Retina (tissue), 1 donor: ENCODE data around the gene UGT1A5.
"Not testable (repeated sequence)": the region's sequence is repeated elsewhere in the genome, so short reads cannot be mapped to it uniquely, and the experiment has no call there.

ENCODE experiments used
- DNase-seq: peaks from one replicate; pipeline ENCODE4 v3.0.0-alpha.2; 2016

The UGT1A5 gene

DNA sequence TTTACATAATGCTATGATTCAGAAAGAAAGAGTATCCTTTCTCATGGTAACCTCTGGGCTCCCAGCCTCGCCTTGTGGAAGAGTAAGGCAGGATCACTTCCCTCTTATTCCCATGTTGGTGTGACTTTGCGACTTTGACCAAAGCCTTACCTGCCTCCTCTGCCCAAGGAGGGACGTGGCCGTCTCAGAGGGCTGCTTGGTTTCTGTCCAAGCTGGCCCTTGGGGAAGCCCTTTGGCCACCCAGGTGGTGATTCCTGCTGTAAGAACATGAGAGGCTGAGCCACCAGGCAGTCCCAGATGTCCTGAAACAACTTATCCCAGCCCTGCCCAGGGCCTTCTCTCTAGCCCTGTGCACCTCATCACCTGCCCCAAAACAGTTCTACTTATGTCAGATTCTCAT, 14.0 kb upstream of the UGT1A5 start:
- DNase-seq: no peak

DNA sequence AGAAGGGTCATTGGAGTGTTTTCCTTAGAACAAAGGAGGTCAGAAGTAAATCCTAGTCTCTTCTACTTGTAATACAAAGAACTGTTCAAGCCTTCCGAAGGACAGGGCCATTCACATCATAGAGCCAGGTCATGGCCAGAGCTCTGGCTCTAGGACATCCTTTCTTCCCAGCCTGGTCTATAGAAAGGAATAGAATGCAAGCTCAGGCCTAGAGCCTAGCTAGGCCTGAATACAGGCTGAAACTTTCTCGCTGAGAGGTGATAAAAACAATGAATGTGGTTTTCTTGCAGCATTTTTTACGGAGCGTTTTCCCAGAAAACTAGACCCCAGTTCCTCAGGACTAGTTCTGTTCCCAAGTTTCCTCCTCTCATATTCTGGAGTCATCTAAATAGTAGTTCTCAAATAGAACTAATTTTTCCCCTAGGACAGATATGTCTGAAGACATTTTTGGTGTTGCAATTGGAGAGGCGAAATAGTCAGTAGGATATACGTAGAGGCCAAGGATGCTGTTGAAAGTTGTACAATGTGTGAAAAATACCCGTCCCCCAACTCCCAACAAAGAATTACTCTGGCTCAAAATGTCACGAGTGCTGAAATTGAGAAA, 13.2 kb upstream of the UGT1A5 start:
- DNase-seq: no peak

DNA sequence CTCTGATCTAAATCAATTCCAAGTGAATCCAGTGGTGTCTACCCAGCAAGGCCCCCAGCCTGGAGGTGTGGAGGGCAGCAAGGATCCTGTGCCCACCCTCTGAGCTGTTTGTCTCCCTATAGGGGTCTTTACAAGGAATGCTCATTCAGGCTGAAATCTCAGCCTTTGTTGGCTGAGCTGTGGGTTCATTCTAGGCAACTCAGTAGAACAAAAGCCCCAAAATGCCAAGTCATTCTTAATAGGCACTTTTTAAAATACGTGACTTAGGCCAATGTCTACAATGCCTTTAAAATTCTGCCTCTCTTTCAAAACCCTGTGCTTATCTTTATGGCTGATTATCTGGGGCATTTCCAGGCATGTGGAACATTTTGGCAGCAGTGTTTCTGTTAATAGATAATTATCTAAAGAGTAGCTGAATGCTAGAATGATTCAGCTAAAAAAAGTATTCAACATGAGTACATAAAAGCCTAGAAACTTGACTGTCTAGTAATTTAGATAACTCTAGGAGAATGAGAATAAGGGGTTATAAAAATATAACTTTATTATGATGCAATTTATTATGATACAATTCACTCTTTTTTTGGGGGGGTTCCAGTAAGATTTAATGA, 12.6 kb upstream of the UGT1A5 start:
- peak; percentile 34 for DNase-seq

DNA sequence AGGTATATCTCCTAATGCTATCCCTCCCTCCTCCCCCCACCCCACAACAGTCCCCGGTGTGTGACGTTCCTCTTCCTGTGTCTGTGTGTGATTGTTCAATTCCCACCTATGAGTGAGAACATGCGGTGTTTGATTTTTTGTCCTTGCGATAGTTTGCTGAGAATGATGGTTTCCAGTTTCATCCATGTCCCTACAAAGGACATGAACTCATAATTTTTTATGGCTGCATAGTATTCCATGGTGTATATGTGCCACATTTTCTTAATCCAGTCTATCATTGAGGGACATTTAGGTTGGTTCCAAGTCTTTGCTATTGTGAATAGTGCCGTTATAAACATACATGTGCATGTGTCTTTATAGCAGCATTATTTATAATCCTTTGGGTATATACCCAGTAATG, 11.9 kb upstream of the UGT1A5 start:
- not testable (repeated sequence) for DNase-seq

DNA sequence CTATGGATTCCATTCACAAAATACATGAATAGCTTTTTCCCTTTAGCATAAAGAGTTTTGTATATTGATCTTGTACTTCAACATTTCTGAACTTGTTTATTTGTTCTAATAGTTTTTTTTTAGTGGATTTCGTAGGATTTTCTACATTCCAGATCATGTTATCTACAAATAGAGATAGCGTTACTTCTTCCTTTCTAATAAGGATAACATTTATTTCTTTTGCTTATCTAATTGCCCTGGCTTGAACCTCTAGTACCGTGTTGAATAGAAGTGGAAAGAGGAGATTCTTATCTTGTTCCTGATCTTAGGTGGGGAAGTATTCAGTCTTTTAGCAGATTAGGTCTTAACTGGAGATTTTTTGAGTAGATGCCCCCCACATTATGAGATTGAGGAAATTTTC, 10.5 kb upstream of the UGT1A5 start:
- DNase-seq: no peak

DNA sequence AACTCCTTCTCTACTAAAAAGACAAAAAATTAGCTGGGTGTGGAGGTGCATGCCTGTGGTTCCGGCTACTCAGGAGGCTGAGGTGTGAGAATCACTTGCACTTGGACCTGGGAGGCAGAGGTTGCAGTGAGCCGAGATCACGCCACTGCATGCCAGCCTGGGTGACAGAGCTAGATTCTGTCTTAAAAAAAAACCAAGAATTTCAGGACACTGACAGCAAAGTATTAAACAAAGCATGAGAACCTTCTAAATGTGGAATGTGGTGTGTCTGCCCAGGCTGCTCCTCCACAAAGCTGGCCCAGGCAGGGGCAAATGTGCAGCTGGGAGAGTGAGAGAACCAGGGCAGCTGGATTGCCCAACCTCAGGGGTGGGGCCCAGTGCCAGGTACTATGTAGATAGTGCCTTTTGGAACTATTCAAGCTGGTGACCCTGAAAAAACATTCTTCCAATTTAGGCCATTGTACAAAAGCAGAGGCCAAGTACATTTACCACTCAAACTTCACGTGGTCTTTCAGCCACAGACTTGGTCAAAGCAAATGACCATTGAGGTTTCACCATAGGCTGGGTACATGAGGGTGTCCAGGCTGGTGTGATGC, 6.7 kb upstream of the UGT1A5 start:
- DNase-seq: no peak

DNA sequence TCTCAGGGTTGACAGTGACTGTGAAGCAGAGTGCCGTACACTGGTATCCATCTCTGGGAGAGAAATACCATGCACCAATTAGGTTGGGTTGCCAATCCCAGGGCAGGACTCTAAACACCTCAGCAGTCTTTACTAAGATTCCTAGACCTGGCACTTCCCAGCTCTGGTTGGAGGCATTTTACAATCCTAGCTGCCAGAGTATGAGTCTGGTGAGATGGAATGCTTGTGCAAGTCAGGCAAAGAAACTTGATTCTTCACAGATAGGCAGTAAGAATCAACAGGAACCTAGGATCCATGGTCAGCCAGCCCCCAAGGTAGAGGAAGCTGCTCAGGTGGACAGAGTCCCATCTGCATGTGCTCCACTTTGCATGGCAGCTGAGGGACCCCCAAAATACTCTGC, 6.0 kb upstream of the UGT1A5 start:
- no peak for DNase-seq

DNA sequence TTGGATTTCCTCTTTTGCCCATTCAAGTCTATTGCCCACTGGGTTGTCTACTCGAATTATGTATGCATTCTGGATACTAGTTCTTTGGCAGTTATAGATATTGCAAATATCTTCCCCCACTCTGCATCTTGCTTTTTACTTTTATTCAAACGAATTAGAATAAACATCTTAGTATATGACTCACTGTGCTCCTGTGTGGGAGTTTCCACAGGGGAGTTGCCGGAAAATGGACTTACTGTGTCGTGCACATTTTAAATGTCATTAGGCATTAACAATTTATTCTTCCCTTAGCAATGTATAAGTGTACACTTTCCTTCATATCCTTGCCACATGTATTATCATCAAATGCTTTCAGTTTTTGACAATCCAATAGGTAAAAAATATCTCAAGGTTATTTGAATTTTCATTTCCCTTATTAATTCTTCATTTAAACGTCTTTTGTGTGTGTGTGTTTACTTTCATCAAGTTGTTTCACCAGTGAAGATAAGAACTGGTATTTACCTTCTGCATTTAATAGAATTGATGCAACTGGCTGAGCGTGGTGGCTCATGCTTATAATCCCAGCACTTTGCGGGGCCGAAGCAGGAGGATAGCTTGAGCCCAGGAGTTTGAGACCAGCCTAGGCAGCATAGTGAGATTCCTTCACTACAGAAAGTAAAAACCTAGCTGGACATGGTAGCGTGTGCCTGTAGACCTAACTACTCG, 4.6 kb upstream of the UGT1A5 start:
- peak; percentile 12 for DNase-seq

DNA sequence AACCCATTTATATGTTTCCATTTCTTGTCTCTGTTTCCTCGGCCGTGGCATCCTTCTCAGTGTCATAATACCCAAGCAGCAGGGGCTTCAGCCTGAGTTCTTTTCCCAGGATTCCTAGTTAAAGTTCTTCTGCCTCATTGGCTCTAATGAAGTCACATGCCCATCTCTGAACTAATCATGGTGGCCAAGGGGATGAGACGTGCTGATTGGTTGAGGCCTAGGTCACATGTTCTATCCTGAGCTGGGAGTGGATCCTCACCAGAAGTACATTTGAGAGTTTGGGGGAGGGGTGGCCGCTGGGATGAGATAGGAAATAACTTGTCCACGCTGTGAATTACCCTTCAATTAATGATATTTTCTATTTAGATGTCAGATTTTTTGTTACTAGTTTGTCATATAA, 3.8 kb upstream of the UGT1A5 start:
- no peak for DNase-seq

DNA sequence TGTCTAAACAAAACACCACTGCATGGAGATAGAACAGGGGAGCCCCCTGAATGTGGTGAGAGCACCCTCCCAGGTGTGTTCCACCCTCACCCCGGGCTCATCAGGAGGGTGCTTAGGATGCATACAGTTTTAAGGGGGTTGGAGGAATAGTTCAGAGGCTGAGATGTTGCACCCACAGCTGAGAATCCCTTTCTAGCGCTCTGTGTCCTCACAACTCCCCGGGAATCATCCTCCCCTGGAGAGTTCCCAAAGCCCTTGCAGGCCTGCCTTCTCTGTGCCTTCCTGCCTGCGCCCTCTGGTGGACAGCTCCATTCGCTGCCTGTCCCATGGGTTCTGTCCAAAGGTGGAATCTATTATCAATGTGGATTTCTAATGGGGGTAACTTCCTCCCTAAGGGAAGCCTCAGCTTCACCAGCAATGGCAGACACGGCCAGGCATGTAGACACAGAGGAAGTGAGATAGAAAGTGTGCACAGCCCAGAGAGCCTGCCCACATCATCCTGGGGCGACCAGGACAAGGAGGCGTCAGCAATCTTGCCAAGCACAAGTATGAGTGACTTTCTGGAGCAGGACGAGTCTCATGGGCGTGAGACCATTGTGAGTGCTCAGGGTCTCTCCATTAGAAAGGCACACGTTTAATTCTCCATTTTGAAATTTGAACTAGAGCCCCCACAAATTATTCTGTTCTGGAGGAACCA, 1.2 kb upstream of the UGT1A5 start:
- peak; percentile 57 for DNase-seq

DNA sequence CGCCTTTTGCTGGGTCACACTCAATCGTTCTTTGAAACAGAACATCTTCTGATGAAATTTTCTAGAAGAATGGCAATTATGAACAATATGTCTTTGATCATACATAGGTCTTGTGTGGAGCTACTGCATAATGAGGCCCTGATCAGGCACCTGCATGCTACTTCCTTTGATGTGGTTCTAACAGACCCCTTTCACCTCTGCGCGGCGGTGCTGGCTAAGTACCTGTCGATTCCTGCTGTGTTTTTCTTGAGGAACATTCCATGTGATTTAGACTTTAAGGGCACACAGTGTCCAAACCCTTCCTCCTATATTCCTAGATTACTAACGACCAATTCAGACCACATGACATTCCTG, 532 bp downstream of the UGT1A5 start:
- no peak for DNase-seq

DNA sequence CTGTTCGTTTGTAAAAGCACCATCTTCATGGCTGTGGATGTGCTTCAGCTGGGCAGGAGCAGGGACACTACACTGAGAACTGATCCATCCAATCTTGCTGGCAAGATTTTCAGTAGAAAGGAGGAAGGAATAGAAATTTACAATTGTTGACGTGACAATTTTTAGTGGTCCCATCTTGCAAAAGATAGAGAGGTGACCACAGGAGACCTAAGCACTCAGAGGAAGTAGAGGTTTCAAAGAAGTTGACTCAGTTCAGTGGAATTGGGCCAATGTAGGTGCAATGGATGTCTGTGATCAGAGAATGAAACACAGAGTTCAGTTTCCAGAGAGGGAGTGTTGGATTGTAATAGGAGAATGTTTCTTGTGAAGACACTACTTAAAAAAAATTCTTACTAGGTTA, 1.4 kb downstream of the UGT1A5 start:
- DNase-seq: no peak

DNA sequence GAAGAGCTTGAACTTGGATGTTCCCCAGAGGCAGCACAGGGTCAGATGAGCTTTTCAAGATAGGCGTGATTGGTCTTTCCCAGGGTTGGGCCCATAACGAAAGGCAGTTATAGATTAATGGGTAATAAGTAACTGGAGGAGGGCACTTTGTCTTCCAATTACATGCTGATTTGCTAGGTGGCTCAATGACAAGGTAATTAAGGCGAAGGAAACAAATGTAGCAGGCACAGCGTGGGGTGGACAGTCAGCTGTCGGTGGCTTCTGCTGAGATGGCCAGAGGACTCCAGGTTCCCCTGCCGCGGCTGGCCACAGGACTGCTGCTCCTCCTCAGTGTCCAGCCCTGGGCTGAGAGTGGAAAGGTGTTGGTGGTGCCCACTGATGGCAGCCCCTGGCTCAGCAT, 5.8 kb downstream of the UGT1A5 start, which contains the start of gene UGT1A4:
Gene UGT1A4 (plus strand): TSS at position 185 of the 400 bp plus-strand sequence. CDS start 85 bp downstream, at position 270.
- no peak for DNase-seq

DNA sequence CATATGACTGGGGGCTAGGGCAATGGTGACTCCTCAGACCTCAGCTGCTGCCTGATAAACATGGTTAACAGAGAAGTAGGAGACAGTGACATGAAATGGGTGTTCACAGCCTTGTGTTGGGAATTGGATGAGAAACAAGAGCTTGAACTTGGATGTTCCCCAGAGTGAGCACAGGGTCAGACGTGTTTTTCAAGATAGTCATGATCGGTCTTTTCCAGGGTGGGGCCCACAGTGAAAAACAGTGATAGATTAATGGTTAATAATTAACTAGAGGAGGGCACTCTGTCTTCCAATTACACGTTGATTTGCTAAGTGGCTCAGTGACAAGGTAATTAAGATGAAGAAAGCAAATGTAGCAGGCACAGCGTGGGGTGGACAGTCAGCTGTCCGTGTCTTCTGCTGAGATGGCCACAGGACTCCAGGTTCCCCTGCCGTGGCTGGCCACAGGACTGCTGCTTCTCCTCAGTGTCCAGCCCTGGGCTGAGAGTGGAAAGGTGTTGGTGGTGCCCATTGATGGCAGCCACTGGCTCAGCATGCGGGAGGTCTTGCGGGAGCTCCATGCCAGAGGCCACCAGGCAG, 16.1 kb downstream of the UGT1A5 start, which contains the start of gene UGT1A3:
Gene UGT1A3 (plus strand): TSS at position 320 of the 579 bp plus-strand sequence. CDS start 85 bp downstream, at position 405.
- DNase-seq: no peak

DNA sequence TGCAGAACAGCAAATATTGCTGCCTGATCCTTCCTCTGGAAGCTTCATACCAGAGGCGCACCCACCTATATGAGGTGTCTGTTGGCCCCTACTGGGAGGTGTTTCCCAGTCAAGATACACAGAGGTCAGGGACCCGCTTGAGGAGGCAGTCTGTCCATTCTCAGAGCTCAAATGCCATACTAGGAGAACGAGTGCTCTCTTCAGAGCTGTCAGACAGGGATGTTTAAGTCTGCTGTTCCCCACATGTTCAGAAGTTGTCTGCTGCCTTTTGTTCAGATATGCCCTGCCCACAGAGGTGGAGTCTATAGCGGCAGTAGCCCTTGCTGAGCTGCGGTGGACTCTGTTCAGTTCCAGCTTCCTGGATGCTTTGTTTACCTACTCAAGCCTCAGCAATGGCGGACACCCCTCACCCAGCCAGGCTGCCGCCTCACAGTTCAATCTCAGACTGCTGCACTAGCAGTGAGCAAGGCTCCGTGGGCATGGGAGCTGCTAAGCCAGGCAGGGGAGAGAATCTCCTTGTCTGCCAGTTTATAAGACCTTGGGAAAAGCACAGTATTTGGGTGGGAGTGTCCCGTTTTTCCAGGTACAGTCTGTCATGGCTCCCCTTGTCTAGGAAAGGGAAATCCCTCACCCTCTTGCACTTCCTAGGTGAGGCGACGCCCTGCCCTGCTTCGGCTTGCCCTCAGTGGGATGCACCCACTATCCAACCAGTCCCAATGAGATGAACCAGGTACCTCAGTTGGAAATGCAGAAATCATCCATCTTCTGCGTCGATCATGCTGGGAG, 24.4 kb downstream of the UGT1A5 start:
- not testable (repeated sequence) for DNase-seq

DNA sequence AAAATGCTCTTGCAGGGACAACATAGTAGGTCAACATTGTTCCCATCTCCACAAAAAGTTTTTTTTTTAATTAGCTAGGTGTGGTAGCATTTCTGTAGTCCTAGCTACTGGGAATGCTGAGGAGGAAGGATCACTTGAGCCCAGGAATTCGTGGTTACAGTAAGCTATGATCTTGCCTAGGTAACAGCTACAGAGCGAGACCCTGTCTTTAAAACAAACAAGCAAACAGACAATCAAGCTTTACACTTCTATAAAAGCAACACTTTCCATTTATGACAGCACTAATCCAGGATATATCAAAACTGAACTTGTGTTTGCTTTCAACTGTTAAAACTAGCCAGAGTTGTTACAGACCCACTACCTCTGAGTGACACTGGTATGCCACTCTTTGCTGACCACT, 28.2 kb downstream of the UGT1A5 start:
- DNase-seq: no peak

DNA sequence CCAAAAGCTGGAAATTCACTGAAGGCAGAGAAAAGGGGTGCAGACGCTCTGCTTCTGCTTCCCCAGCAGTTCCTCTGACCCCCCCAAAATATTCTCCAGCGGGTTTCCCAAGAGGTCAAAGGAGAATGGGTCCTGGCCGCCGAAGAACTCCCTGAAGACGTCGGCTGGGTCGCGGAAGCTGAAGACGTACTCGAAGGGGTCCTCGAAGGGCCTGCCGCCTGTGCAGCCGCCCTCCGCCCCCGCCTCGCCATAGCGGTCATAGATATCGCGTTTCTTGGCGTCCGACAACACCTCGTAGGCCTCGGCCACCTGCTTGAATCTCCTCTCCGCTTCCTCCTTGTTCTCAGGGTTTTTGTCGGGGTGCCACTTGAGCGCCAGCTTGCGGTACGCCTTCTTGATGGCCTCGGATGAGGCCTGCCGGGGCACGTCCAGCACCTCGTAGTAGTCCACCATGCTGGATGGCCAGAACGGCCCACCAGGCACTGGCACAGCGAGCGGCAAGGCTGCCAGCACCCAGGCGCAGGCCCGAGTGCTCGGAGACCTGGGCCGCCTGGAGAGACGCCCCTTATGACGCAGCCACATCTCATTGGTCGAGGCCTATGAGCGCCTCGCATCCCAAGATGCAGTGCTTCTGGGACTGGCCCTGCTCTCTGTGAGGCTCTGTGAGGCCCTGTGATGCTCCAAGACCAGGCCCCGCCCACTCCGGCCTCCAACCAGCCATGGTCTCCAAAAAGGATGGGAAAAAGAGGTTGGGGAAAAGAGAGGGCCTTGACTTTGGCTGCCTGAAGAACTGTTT, 31.0 kb downstream of the UGT1A5 start:
- no peak for DNase-seq

DNA sequence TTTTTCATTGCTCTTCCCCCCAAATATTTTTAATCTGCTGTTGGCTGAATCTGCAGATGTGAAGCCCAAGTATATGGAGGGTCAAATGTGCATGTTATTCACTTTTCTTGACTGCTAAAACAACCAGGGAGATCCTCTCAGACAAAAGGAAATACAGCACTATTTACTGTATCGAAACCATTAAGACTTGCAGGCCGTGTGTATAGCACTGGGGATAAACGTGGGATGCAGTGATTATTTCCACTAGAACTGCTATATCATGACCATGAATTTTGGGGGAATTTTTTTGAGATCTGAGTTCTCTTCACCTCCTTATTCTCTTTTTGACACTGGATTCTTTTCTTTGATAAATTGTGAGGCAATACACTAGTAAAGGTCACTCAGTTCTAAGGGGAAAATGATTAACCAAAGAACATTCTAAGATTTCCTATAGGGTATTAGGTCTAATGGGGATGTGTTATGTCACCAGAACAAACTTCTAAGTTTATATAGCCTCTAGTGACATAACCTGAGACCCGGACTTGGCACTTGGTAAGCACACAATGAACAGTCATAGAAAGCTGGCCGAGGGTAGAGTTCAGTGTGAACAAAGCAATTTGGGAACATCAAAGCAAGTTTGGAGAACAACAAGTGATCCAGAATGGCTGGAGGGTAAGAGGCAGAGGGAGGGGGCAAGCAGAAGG, 32.5 kb downstream of the UGT1A5 start:
- no peak for DNase-seq

DNA sequence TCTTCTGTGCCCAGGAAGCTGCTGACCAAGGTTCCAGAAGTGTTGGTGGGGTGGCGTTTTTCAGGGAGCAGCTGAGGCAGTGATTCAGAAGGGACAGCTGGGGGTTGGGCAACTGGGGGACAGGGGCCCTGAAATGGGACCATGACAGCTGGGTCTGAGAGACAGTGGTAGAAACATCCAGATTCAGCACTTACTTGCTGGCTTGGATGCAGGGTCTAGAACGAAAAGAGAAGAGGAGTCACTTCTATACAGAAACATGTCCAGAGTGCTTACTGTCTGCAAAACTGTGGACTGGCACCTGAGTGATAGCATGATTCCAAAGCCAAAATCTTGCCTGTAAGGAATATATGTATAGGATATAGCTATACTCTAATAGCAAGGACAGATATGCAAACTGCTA, 33.1 kb downstream of the UGT1A5 start:
- DNase-seq: not testable (repeated sequence)

DNA sequence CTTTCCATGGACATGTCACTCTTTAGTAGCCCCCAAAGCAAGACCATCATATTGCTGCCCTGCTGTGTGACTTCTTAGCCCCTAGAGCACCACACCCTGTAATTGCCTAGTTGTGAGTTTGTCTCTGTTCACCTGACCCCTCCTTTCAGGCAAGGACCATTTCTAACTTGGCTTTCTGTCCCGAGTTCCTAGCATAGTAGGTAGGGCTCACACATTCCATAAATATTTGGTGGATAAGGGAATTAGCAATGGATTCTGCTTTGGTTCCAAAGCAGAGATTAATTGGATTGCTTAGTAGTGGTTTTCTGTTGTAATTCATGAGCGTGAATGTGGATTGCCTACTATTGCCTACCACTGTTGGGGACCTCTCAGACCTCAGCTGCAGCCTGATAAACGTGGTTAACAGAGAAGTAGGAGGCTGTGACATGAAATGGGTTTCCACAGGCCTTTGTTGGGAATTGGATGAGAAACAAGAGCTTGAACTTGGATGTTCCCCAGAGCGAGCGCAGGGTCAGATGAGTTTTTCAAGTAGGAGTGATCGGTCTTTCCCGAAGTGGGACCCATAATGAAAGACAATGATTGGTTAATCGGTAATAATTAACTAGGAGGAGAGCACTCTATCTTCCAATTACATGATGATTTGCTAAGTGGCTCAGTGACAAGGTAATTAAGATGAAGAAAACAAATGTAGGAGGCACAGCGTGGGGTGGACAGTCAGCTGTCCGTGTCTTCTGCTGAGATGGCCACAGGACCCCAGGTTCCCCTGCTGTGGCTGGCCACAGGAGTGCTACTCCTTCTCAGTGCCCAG, 34.0 kb downstream of the UGT1A5 start:
- no peak for DNase-seq
